Left renal cortex interstitium (tissue), 4 donors: ENCODE data around the gene LSG1. TPM values are rescaled to one million over a fixed set of nuclear protein-coding genes. Genes with fewer than 3 reads are reported as not detected.
"Not testable (repeated sequence)": the region's sequence is repeated elsewhere in the genome, so short reads cannot be mapped to it uniquely, and the experiment has no call there.

Source experiments
- DNase-seq, 4 donors: peaks; one replicate each; pipeline ENCODE4 v3.0.0-alpha.2; 2013; ENCODE audit warnings: low read depth in 4 of 4, low spot score in 2 of 4, missing footprints in 1 of 4
- polyA plus RNA-seq, 4 donors: library from polyadenylated mRNA; unstranded; fragments of 120-200 nt; gene quantifications; one replicate each; pipeline ENCODE4 v1.2.1, GENCODE V29; 2013; ENCODE audit not compliant: insufficient read length in 4 of 4

The LSG1 gene
- polyA plus RNA-seq, 4 donors = 29.9 to 50.8 (median 42.2) TPM

DNA sequence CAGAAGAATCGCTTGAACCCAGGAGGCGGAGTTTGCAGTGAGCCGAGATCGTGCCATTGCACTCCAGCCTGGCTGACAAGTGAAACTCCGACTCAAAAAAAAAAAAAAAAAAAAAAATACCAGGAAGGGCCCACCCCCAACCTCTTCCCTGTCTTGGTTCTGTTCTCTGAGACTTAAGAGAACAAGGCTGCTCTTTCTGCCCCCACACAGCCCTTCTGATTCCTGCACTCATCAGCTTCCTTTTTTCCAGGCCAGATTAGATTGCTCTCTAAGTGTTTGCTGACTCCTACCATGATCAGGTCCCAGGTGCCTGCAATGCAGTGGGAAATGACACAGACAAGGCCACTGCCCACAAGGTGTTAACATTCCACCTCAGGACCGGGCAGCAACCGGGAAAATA lies 51.8 kb downstream of the LSG1 start:
- no peak for DNase-seq

DNA sequence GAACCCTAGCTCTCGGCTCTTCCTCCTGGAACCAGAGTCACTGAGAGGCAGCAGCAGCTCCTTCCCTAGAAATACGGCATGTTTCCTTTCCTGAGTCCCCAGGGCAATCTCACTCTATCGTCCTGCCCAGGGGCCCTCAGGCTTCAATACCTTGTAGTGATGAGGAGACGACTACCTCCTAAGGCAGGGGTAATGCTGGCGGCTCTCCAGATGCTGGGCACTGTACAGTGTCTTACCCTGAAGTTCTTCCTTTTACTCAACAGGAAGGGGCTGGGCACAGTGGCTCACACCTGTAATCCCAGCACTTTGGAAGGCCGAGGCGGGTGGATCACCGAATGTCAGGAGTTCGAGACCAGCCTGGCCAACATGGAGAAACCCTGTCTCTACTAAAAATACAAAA lies 52.2 kb downstream of the LSG1 start:
- DNase-seq = no peak

DNA sequence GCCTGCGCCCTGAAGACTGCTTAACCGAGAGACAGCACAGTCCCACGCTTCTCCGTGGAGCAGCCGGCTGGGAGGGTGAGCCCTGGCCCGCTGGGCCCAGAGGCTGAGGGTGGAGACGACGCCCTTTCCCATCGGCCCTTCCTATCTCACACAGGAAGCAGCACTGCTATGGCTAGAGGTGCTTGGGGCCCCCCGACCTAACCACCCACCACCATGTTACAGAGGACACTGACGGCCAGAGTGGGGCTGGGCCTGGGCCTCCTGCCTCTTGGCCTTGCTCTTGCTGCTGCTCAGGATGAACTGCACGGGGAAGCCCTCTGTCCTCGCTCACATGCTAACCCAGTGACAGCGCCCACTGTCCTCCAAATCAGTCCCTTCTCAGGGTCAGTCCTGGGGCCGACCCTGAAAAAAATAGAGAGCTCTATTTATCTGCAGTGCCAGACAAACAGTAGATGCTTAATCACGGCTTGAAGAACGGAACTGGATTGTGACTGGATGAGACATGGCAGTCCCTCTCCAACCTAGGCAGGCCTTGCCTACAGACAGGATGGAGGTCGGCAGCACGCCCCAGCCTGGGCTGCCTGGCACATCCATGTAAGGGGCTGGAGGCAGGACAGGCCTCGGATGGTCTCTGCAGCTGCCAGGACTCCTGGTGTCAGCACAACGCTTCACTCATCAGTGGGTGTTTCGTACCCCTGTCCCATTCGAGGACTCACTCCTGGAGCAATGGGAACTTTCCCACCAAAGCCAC lies 53.0 kb downstream of the LSG1 start:
- DNase-seq = no peak

DNA sequence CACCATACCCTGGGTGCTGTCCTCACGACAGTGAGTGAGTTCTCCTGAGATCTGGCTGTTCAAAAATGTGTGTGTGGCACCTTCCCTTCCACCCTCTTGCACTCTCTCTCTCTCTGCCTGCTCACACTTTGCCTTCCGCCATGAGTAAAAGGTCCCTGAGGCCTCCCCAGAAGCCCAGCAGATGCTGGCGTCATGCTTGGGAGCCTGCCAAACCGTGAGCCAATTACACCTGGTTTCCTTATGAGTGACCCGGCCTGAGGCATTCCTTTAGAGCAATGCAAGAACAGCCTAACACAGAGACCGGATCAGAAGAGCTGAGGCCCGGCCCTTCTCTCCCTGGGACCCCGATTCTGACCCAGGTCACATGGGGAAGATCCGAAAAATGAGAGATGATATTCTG lies 54.2 kb downstream of the LSG1 start:
- DNase-seq = no peak

DNA sequence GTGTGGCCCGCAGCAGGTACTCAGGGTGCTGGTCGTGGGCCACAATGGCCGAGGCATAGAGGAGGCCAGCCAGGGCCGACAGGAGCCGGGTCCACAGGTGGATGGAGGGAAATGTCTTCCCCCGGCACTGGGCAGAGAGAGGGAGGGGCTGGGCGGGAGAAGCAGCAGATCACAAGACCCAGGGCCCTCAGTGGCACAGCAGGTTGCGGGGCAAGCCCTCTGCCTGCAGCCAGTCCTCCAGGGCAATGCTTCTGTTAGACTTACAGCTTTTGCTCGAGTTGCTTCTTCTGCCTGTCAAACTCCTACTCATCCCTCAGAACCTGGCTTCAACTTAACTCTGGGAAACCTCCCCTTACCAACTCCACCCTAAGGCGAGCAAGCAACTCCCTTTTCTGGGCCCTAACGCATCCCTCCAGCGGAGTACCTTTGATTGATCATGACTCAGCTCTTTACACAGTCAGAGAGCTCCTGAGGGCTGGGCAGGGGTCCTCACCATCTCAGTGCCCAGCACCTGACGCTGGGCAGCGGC lies 54.8 kb downstream of the LSG1 start:
- DNase-seq = no peak

DNA sequence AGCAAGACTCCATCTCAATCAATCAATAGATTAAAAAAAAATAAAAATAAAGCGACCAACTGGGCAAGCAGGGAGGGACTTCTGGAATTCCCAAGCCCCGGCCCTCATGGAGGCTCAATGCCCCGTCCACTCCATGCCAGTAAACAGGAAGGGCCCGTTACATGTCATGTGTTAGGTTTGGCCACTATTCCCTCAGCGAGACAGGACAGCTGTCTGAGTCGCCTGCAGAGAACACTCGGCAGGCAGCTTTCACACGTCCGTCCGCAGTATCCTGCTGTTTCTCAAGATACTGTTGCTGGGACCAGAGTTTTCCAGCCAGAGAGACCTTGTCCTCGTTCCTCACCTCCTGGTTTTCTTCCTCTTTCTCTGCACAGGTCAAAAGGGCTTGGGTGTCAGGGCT lies 56.8 kb downstream of the LSG1 start:
- no peak for DNase-seq

DNA sequence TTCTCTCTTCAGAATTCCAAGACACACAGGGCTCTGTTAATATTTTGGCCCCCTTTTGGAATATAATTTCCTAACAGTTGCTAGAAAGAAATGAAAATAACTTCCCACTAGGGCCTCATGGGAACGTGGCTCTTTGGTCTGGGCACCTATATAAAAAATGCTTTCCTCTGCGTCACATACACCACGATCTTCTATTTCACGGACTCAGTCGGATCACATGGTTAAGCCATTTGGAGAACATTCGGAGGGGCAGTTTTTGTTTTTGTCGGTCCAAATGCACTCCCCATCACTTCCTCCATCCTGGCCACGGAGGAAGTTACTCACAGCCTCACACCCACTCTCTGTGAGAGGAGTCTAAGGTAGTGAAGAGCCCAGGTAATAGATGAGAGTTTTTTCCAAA lies 59.8 kb downstream of the LSG1 start:
- DNase-seq = no peak

DNA sequence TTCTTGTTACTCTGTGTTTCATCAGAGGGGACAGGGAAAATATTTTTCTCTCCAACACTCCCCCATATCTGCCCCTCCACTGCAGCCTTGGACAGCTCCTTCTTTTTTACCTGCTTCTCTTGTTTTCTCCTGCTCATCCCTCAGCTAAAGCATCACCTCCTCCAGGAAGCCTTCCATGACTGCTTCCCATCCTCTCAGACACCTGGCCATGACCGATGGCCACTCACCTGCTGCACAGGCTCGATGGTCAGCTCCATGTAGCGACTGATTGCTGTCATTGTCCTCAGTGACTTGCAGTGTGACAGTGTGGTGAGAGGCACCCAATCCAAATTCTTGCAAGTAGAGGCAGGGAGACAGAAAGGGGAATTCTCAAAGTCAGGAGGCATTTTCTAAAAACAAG lies 61.3 kb downstream of the LSG1 start:
- no peak for DNase-seq

DNA sequence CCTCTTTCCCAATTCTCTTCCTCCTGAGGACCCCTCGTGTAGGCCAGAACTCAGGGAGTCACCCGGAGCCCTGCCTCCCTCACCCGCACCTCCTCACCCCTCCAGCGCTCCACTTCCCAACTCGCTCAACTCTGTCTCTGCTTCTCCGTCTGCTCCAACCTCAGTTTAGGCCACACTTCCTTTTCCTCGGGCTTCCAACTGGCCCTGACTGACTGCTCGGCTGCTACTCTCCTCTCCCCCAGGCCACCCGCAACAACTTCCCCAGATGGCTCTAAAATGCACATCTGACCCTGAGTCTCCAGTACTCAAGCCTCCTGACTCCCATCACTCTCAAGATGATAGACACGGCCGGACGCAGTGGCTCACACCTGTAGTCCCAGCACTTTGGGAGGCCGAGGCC lies 62.4 kb downstream of the LSG1 start:
- DNase-seq = no peak

DNA sequence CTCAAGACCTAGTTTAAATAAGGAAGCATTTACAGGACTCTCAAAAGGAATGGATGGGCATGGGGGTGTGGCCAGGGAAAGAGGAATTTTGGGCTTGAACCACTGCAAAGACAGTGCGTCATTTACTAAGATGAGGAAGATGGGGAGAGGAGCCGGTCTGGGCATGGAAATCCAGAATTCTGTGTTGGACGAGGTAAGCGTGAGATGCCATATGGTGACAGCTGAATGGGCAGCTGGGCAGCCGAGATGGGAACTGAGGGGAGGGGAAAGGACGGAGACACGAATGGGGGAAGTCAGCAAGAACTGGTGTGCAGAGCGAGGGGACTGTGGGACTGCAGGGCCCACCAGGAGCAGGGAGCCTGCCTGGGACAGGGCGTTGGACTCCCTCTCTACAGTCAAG lies 63.0 kb downstream of the LSG1 start:
- DNase-seq = no peak

DNA sequence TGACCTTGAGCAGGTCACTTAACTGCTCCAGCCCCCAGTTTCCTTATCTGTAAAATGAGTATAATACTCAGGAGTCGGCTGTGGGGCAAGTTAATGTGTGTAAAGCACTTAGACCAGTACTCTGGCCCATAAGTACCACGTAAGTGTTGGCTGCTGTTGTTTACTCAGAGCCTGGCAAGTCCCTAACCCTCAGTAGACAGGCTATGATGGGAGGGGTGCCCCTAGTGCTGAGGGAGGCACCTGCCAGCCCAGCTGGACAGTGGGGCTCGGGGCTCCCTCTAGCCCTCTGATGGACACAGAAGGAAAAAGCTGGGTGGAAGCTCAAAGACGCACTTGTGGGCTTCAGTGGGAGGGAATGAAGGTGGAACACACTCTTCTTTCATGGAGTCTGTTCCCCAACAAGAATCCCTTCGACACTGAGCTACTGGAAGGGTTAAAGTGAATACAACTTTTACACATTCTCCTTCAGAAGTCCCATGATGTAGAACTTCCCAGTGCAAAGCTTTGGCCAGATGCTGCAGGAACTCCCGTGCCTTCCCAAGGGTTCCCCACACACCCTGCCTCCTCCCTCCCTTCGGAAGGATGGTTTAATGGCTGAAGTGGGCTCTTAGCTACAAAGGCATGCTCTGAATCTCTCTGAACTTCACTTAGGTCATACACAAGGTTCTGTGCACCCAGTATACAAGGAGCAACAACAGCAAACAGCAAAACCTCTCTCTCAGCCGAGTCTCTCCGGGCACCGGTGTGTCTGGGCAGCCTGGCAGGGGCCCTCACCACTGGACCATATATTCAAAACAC lies 64.2 kb downstream of the LSG1 start:
- no peak for DNase-seq

DNA sequence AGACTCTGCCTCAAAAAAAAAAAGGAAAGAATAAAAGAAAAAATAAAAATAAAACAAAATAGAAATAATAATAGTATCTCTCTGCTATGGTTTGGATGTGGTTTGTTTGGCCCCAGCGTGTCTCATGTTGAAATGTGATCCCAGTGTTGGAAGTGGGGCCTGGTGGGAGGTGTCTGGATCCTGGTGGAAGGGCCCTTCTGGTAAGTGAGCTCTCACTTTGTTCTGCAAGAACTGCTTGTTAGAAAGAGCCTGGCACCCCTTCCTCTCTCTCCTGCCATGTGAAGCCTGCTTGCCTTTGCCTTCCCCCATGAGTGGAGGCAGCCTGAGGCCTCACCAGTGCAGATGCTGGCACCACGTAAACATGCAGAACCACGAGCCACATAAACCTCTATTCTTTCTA lies 65.0 kb downstream of the LSG1 start:
- DNase-seq = no peak

DNA sequence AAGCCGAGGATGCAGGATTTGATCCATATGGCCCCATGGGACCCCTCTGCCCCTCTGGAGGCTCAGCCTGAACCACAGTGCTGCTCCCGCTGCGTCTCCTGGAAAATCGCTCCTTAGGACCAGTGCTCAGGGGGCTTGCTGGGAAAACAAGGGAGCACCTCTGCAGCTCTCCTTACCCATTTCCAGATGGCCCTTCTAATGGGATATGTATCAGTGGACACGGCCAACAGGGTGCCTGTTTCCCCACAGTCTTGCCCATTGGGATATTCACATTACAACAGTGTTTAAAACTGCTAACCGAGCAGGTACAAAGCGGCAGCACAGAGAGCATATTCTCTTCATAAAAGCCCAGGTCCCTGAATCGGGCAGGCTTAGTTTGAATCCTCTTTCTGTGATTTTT lies 65.8 kb downstream of the LSG1 start:
- DNase-seq = no peak

DNA sequence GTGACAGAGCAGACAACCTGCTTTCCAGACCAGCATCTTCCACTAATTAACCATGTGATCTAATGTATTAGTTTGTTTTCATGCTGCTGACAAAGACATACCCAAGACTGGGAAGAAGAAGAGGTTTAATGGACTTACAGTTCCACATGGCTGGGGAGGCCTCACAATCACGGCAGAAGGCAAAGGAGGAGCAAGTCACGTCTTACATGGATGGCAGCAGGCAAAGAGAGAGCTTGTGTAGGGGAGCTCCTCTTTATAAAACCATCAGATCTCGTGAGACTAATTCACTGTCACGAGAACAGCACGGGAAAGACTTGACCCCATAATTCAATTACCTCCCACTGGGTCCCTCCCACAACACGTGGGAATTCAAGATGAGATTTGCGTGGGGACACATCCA lies 66.7 kb downstream of the LSG1 start:
- DNase-seq = not testable (repeated sequence)

DNA sequence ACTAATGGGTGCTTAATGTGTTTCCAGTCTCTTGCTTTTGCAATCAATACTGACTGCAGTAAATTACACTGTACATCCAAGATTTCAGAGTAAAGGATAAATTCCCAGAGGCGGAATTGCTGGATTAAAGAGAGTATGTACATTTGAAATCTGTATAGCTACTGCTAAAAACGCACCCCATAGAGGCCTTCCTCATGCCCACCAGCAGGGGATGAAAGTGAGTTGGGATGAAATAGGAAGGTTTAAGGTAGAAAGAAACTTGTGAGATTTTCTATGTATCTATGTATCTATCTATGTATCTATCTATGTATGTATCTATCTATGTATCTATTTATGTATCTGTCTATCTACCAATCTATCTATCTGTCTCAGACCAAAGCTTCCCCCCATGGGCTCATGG lies 67.2 kb downstream of the LSG1 start:
- no peak for DNase-seq

DNA sequence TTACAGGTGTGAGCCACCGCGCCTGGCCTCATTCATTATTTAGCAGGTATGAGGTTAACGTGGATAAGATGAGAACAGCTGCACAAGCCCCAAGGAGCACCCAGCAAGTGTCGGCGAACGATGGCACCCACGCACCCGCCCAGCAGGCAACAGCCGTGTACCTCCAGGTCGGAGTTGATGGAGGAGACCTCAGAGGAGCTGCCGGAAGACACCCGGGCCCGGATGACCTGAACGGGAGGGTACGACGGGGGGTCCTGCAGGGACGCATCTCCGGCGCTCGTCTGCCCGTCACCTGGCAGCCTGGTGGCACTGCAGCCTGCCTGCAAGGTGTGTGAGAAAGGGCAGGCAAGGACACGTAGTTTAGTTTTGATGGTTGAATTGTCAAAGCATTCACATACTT lies 67.9 kb downstream of the LSG1 start:
- DNase-seq = no peak

DNA sequence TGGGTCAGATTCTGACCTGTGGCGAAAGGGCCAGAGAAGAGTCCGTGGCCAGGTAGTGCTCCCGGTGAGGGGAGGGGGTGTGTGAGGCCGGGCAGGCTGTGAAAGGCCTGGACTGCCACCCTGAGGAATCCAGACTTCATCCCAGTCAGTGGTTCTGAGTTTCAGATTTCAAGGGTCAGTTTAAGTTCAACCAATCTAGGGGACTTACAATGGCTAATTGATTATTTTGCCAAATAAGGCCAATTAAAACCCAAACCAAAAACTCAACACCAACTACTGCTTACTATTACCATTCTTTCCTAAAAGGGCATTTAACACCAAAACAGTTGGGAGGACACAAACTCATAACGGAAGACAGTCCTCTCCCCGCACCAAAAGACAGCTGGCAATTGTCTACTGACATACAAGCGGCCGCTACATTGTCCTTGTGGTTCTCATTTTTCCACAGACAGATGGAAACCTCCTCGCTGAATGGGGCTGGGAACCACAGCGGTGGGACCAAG lies 69.3 kb downstream of the LSG1 start:
- DNase-seq = peak; percentile 56 to 74 (median 60)

DNA sequence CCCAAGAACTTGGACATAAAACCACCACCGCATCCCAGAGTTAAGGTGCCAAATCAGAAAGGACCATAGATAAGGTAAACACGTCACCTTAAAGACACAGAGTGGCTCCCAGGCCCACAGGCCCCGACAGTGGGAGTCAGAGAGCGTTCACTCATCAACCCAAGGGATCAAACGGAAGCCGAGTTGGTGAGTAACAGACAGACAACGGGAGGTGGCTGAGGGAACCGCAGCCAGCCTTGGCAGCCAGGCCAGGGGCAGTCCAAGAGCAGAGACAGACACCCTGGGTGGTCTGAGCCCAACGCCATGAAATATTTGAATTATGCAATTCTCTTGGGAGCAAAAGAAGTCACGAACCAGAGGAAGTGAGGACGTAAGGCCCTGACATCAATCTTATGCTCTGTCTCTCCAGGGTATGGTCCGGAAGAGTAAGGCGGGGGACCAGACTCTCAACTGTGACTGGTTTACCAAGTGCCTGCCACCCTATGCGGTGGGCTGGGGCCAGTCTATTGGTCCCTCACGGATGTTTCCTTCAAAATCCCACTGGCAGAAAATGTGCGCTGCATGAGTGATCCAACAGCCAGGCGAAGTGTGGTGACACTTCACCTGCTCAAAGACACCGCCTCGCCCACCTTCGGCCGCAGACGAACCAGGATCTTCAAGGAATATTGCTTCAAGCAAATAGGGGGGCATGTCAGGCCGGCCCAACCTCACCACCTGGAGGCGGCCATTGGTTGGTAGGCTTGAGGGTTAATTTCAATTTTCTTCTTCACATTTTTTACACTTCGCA lies 73.0 kb downstream of the LSG1 start:
- no peak for DNase-seq

DNA sequence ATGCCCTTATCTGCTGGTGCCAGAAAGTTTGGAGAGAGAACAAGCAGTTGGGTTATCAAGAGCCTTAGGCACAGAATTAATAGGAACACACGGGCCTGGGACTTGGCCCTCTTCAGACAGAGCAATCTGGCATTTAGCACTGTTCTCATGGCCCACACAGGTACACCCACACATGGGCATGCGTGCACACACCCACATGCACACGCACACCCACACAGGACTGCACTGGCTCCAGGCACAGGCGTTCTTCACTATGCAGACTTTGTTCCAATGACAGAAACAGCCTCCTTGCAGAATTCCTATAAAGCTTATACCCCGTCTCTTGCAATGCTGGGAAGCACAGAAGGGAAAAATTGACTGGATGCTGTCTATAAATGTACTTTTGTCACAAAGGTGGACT lies 75.1 kb downstream of the LSG1 start:
- DNase-seq = no peak

DNA sequence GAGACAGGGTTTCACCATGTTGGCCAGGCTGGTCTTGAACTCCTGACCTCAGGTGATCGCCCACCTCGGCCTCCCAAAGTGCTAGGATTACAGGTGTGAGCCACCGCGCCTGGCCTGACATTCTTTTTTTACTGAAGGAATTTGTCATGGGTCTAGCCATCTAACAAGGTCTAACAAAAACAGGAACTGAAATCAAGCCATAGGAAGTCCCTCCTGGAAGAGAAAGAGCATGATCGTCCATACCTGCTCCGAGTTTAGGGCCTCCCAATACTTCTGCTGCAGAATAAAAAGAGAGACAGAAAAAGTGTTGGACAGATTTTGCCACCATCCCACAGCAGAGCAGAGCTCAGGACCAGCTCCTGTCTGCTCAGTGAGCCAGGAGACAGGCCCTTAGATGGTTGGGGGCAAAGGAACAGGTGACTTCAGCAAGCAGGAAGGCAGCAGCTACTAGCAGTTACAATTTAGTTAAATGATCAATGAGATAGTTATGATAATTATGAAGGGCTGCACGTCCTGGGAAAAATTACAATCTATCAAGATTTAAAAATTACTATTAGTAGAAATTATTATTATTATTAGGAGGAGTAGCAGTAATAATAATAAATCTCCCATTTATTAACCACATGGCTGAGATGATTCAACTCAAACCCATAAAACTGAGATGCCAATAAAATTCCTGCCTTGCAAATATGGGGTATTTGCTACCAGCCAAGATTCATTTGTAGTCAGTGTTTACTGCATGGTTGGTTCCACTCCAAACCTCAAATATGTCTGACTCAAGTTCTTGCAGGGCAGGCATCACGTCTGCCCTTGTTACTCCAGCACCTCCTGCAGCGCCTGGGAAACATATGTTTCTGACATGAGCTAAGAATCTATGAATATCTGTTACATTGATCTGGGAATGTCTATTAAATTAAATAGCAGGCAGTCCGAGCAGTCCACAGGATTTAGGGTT lies 78.9 kb downstream of the LSG1 start:
- no peak for DNase-seq
